ENCODE results near the gene SH2D5.

DNA sequence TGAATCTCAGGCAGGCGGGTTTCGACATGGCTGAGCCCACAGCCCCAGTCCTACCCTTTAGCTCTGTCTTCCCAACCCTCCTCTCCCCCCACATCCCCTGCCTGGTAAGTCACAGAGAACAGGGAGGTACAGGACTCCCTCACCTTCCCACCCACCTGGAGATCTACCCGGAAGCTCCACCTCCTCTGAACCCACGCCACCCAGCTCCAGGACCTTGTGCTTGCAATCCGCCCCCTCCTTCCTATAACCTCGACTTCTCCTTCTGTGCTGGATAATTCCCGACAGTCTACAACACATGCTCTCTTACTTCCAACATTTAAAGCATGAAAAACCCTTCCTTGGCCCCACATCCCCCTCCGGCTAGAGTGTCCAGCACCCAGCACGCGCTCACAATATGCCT is 37.0 kb downstream of the SH2D5 start:
- TF ChIP-seq, protein P1, sequence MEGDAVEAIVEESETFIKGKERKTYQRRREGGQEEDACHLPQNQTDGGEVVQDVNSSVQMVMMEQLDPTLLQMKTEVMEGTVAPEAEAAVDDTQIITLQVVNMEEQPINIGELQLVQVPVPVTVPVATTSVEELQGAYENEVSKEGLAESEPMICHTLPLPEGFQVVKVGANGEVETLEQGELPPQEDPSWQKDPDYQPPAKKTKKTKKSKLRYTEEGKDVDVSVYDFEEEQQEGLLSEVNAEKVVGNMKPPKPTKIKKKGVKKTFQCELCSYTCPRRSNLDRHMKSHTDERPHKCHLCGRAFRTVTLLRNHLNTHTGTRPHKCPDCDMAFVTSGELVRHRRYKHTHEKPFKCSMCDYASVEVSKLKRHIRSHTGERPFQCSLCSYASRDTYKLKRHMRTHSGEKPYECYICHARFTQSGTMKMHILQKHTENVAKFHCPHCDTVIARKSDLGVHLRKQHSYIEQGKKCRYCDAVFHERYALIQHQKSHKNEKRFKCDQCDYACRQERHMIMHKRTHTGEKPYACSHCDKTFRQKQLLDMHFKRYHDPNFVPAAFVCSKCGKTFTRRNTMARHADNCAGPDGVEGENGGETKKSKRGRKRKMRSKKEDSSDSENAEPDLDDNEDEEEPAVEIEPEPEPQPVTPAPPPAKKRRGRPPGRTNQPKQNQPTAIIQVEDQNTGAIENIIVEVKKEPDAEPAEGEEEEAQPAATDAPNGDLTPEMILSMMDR (IDR thresholded peaks at IDR 0.05; ENCODE audit: borderline replicate concordance, extremely low read depth, low read length, poor library complexity, severe bottlenecking), result no peak
- no peak for TF ChIP-seq EZH2 (IDR thresholded peaks at IDR 0.05; ENCODE audit: borderline replicate concordance, low read depth, low read length, severe bottlenecking)
